Measurements from ENCODE around the gene TXNRD3. TPM values are rescaled to one million over a fixed set of nuclear protein-coding genes. Genes with fewer than 3 reads are reported as not detected.

TXNRD3 gene
- total and polyA plus RNA-seq, 3 experiments from 2014 or later, result 1.3 TPM

GRCh38 chr3:126569390-126569975 lies 85.4 kb downstream of the TXNRD3 start:
- H3K9me3 Mint-ChIP-seq, result no peaks in the 10 kb centered on the region
- ChIA-PET CTCF (no interaction called here), POLR2A (no interaction called here)
- H3K27ac ChIP-seq (ENCODE audit: low read depth, low read length), result no peak overlapping the region
- H3K36me3 Mint-ChIP-seq, result no peaks in the 10 kb centered on the region
- no peak overlapping the region for H3K4me3 ChIP-seq (ENCODE audit: low read length)
- H3K27me3 Mint-ChIP-seq, result peaks cover 13 to 62% of the 10 kb centered on the region in 2 donors
- no peaks in the 10 kb centered on the region for H3K4me1 ChIP-seq (ENCODE audit: insufficient read depth, low read length)
- H3K27me3 ChIP-seq (ENCODE audit: insufficient read depth, low read length, poor library complexity, severe bottlenecking), result peaks cover 2% of the 10 kb centered on the region
- no peak overlapping the region for H3K4me3 Mint-ChIP-seq
- no peaks in the 10 kb centered on the region for H3K36me3 ChIP-seq (ENCODE audit: insufficient read depth, low read length)
- no peaks in the 10 kb centered on the region for H3K4me1 Mint-ChIP-seq
- no peak overlapping the region for H3K27ac Mint-ChIP-seq
- no peaks in the 10 kb centered on the region for H3K9me3 ChIP-seq (ENCODE audit: low read length)
- DNase-seq, result no peak

GRCh38 chr3:126568776-126569342 lies 86.1 kb downstream of the TXNRD3 start:
- Mint-ChIP-seq H3K4me1 (no peaks in the 10 kb centered on the region), H3K27me3 (peaks cover 11 to 57% of the 10 kb centered on the region in 2 donors), H3K4me3 (no peak overlapping the region), H3K9me3 (no peaks in the 10 kb centered on the region), H3K36me3 (no peaks in the 10 kb centered on the region), H3K27ac (no peak overlapping the region)
- Histone ChIP-seq H3K4me1 (ENCODE audit: insufficient read depth, low read length) (no peaks in the 10 kb centered on the region), H3K4me3 (ENCODE audit: low read length) (no peak overlapping the region), H3K27ac (ENCODE audit: low read depth, low read length) (no peak overlapping the region), H3K36me3 (ENCODE audit: insufficient read depth, low read length) (no peaks in the 10 kb centered on the region), H3K9me3 (ENCODE audit: low read length) (no peaks in the 10 kb centered on the region), H3K27me3 (ENCODE audit: insufficient read depth, low read length, poor library complexity, severe bottlenecking) (peaks cover 2% of the 10 kb centered on the region)
- CTCF ChIA-PET, result no interaction called here
- POLR2A ChIA-PET, result no interaction called here
- DNase-seq, result no peak

- Mint-ChIP-seq H3K4me1 (no peaks in the 10 kb centered on the region), H3K36me3 (no peaks in the 10 kb centered on the region), H3K4me3 (no peak overlapping the region), H3K27me3 (peaks cover 9 to 53% of the 10 kb centered on the region in 2 donors), H3K27ac (no peak overlapping the region), H3K9me3 (peaks cover 0 to 5% (median under 1%) of the 10 kb centered on the region in 5 donors)
- no peaks in the 10 kb centered on the region for H3K27me3 ChIP-seq (ENCODE audit: insufficient read depth, low read length, poor library complexity, severe bottlenecking)
- no peak overlapping the region for H3K4me3 ChIP-seq (ENCODE audit: low read length)
- ChIA-PET POLR2A (no interaction called here), CTCF (no interaction called here)
- no peak for DNase-seq
- no peaks in the 10 kb centered on the region for H3K36me3 ChIP-seq (ENCODE audit: insufficient read depth, low read length)
- no peaks in the 10 kb centered on the region for H3K4me1 ChIP-seq (ENCODE audit: insufficient read depth, low read length)
- no peaks in the 10 kb centered on the region for H3K9me3 ChIP-seq (ENCODE audit: low read length)
- H3K27ac ChIP-seq (ENCODE audit: low read depth, low read length), result no peak overlapping the region
Measured at GRCh38 chr3:126567696-126568438, 87.1 kb downstream of the TXNRD3 start.

- H3K27ac Mint-ChIP-seq, result no peak overlapping the region
- H3K27me3 Mint-ChIP-seq, result peaks cover 5 to 36% of the 10 kb centered on the region in 2 donors
- Histone ChIP-seq H3K4me3 (ENCODE audit: low read length) (no peak overlapping the region), H3K36me3 (ENCODE audit: insufficient read depth, low read length) (no peaks in the 10 kb centered on the region), H3K27ac (ENCODE audit: low read depth, low read length) (no peak overlapping the region), H3K4me1 (ENCODE audit: insufficient read depth, low read length) (no peaks in the 10 kb centered on the region), H3K9me3 (ENCODE audit: low read length) (no peaks in the 10 kb centered on the region), H3K27me3 (ENCODE audit: insufficient read depth, low read length, poor library complexity, severe bottlenecking) (no peaks in the 10 kb centered on the region)
- no peak for DNase-seq
- no peaks in the 10 kb centered on the region for H3K4me1 Mint-ChIP-seq
- peaks cover 0 to 11% (median 4%) of the 10 kb centered on the region in 5 donors for H3K9me3 Mint-ChIP-seq
- ChIA-PET CTCF (no interaction called here), POLR2A (no interaction called here)
- H3K36me3 Mint-ChIP-seq, result no peaks in the 10 kb centered on the region
- no peak overlapping the region for H3K4me3 Mint-ChIP-seq
Measured at GRCh38 chr3:126562737-126563276, 92.1 kb downstream of the TXNRD3 start.

DNA sequence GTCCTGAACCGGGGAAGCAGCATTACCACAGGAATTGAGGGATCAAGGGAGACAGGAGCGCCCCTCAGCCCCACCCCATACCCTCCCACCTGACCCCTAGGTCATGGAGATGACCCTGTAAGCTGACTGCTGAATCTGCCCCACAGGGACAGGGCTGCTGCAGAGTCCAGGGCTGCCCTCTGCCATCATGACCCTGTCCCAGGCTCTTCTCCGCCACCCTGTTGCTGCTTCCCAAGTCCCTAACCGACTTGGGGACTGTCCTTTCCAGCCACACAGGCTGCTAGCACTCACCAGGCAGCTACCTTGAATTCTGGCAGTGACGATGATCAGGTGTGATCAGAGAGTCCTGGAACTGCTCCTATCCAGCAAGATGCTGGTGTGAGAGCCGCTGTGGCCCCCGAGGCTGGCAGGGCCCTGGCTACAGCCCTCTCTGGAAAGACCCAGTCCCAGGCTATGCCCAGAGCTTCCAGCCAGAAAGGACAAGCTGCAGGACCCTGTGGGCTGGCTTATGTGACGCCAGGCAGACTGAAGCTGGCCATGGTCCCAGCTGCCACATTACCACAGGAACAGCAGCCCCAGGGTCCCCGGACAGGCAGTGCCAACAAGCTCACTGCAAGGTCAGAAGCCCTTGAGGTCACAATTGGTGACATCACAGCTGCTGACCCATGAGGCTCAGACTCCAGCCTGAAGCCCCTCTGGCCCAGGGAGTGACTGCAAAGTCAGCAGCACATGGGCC lies 96.4 kb downstream of the TXNRD3 start, which contains the start of gene C3orf22:
TSS of gene C3orf22 (minus strand) at position 597 of the 736 bp plus-strand sequence. CDS start 5,542 bp downstream, outside the sequence.
- H3K27ac ChIP-seq (ENCODE audit: low read depth, low read length), result no peak within 1 kb of the TSS
- no peak within 1 kb of the TSS for H3K4me3 ChIP-seq (ENCODE audit: low read length)
- peaks cover 0 to 11% (median 4%) of the 10 kb centered on the region in 5 donors for H3K9me3 Mint-ChIP-seq
- DNase-seq, result peak in 1 of 5 donors; percentile 20
- H3K36me3 Mint-ChIP-seq, result no peaks in the 10 kb centered on the region
- H3K4me1 Mint-ChIP-seq, result no peaks in the 10 kb centered on the region
- H3K27me3 Mint-ChIP-seq, result peaks cover 4 to 5% of the 10 kb centered on the region in 2 donors
- H3K27ac Mint-ChIP-seq, result no peak within 1 kb of the TSS
- no peaks in the 10 kb centered on the region for H3K9me3 ChIP-seq (ENCODE audit: low read length)
- no peaks in the 10 kb centered on the region for H3K36me3 ChIP-seq (ENCODE audit: insufficient read depth, low read length)
- no peaks in the 10 kb centered on the region for H3K4me1 ChIP-seq (ENCODE audit: insufficient read depth, low read length)
- ChIA-PET POLR2A (no interaction called here), CTCF (no interaction called here)
- H3K27me3 ChIP-seq (ENCODE audit: insufficient read depth, low read length, poor library complexity, severe bottlenecking), result no peaks in the 10 kb centered on the region
- H3K4me3 Mint-ChIP-seq, result no peak within 1 kb of the TSS

DNA sequence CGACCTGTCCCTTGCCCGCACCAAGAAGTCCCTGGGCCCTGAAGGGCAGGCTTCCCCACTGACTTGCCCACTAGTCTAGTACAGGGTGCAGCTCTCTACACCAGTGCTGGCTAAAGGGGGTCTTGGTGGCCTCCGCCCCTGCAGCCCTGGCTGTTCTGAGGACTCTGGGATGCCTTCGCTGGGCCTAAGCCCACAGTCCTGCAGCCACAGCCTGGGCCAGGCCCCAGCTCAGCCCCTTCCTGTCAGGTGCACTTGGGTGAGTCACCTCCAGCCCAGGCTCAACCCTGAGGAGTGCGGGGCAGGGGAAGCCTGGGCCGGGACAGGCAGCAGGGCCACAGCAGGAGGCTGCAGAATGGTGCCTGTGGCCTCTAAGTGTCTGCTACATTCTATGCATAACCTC lies 97.2 kb downstream of the TXNRD3 start:
- H3K27ac Mint-ChIP-seq, result no peak overlapping the region
- H3K9me3 Mint-ChIP-seq, result peaks cover 0 to 5% (median 3%) of the 10 kb centered on the region in 5 donors
- Histone ChIP-seq H3K4me1 (ENCODE audit: insufficient read depth, low read length) (no peaks in the 10 kb centered on the region), H3K27ac (ENCODE audit: low read depth, low read length) (no peak overlapping the region), H3K9me3 (ENCODE audit: low read length) (no peaks in the 10 kb centered on the region), H3K36me3 (ENCODE audit: insufficient read depth, low read length) (no peaks in the 10 kb centered on the region), H3K27me3 (ENCODE audit: insufficient read depth, low read length, poor library complexity, severe bottlenecking) (no peaks in the 10 kb centered on the region), H3K4me3 (ENCODE audit: low read length) (no peak overlapping the region)
- H3K4me1 Mint-ChIP-seq, result no peaks in the 10 kb centered on the region
- CTCF ChIA-PET, result no interaction called here
- POLR2A ChIA-PET, result no interaction called here
- H3K36me3 Mint-ChIP-seq, result no peaks in the 10 kb centered on the region
- DNase-seq, result no peak
- H3K27me3 Mint-ChIP-seq, result peaks cover 2 to 6% of the 10 kb centered on the region in 2 donors
- H3K4me3 Mint-ChIP-seq, result no peak overlapping the region

- Mint-ChIP-seq H3K4me1 (no peaks in the 10 kb centered on the region), H3K27me3 (peaks cover 1 to 6% of the 10 kb centered on the region in 2 donors), H3K36me3 (no peaks in the 10 kb centered on the region), H3K4me3 (no peak overlapping the region), H3K9me3 (peaks cover 0 to 3% (median 2%) of the 10 kb centered on the region in 5 donors), H3K27ac (no peak overlapping the region)
- Histone ChIP-seq H3K4me3 (ENCODE audit: low read length) (no peak overlapping the region), H3K4me1 (ENCODE audit: insufficient read depth, low read length) (no peaks in the 10 kb centered on the region), H3K27ac (ENCODE audit: low read depth, low read length) (no peak overlapping the region), H3K36me3 (ENCODE audit: insufficient read depth, low read length) (no peaks in the 10 kb centered on the region), H3K27me3 (ENCODE audit: insufficient read depth, low read length, poor library complexity, severe bottlenecking) (no peaks in the 10 kb centered on the region), H3K9me3 (ENCODE audit: low read length) (no peaks in the 10 kb centered on the region)
- ChIA-PET CTCF (no interaction called here), POLR2A (no interaction called here)
- DNase-seq, result no peak
Measured at GRCh38 chr3:126557415-126557745, 97.5 kb downstream of the TXNRD3 start.

All from CD8-positive, alpha-beta memory T cell (primary cell).